MCF 10A (cell line): ENCODE data around the gene HOXA3. TPM values are rescaled to one million over a fixed set of nuclear protein-coding genes. Genes with fewer than 3 reads are reported as not detected.

Experiments
- BruUV-seq: library from RNA; stranded (reverse); fragments of 400-500 nt; replicated peaks from 2 replicates; lab custom pipeline; 2021; lab: Mats Ljungman, UMichigan
- CTCF ChIA-PET: fragments of 300-600 bp; sonication (Branson Sonifier 250); formaldehyde crosslinking; extraction: SDS; loops from one replicate; lab custom pipeline; 2021; ENCODE audit warnings: antibody characterized with exemption, inconsistent platforms; lab: Yijun Ruan, JAX
- POLR2A ChIA-PET: fragments of 300-600, 350-650 bp; sonication (Branson Sonifier 250); formaldehyde crosslinking; extraction: SDS; loops from one replicate; lab custom pipeline; 2020; ENCODE audit warnings: antibody characterized with exemption, inconsistent platforms; lab: Yijun Ruan, JAX
- DNase-seq: peaks from one replicate; pipeline ENCODE4 v3.0.0-alpha.2; 2018; ENCODE audit not compliant: unreplicated experiment
- H3K27ac Mint-ChIP-seq: one replicate; pipeline ENCODE4 v1.8.0; 2022; ENCODE audit warnings: mild to moderate bottlenecking, low read depth, mixed read lengths; ENCODE audit not compliant: unreplicated experiment
- H3K27me3 Mint-ChIP-seq: one replicate; pipeline ENCODE4 v1.8.0; 2022; ENCODE audit warnings: mixed read lengths; ENCODE audit not compliant: insufficient read depth, unreplicated experiment
- H3K36me3 Mint-ChIP-seq: one replicate; pipeline ENCODE4 v1.8.0; 2022; ENCODE audit warnings: mild to moderate bottlenecking, moderate library complexity, mixed read lengths; ENCODE audit not compliant: insufficient read depth, unreplicated experiment
- H3K4me1 Mint-ChIP-seq: one replicate; pipeline ENCODE4 v1.8.0; 2022; ENCODE audit warnings: mixed read lengths; ENCODE audit not compliant: insufficient read depth, unreplicated experiment
- H3K4me3 Mint-ChIP-seq: one replicate; pipeline ENCODE4 v1.8.0; 2022; ENCODE audit warnings: mild to moderate bottlenecking, moderate library complexity, mixed read lengths; ENCODE audit not compliant: unreplicated experiment
- H3K9me3 Mint-ChIP-seq: one replicate; pipeline ENCODE4 v1.8.0; 2022; ENCODE audit warnings: mixed read lengths; ENCODE audit not compliant: unreplicated experiment
- intact Hi-C: fragments of 100-400 bp; cut with micrococcal nuclease; formaldehyde crosslinking; loops from 2 replicates; pipeline ENCODE4 v1.14.1; 2022
- total RNA-seq: library from RNA; stranded (reverse); gene quantifications from 2 replicates; pipeline ENCODE4 v1.2.3, GENCODE V29; 2022
- TF ChIP-seq, protein P1 (sequence below): fragments of 200-600 bp; IDR thresholded peaks from one replicate; pipeline ENCODE4 v1.8.0; 2022; ENCODE audit warnings: antibody characterized with exemption, mild to moderate bottlenecking; ENCODE audit not compliant: unreplicated experiment

HOXA3 gene
- total RNA-seq, 1 experiment from 2014 or later, result 8.2 TPM

- Mint-ChIP-seq H3K9me3 (no peaks in the 10 kb centered on the region), H3K4me3 (peak overlapping the region; percentile 94), H3K4me1 (peaks cover 15% of the 10 kb centered on the region), H3K27ac (peak overlapping the region; percentile 98), H3K36me3 (peaks cover 31% of the 10 kb centered on the region), H3K27me3 (no peaks in the 10 kb centered on the region)
- TF ChIP-seq, protein P1, sequence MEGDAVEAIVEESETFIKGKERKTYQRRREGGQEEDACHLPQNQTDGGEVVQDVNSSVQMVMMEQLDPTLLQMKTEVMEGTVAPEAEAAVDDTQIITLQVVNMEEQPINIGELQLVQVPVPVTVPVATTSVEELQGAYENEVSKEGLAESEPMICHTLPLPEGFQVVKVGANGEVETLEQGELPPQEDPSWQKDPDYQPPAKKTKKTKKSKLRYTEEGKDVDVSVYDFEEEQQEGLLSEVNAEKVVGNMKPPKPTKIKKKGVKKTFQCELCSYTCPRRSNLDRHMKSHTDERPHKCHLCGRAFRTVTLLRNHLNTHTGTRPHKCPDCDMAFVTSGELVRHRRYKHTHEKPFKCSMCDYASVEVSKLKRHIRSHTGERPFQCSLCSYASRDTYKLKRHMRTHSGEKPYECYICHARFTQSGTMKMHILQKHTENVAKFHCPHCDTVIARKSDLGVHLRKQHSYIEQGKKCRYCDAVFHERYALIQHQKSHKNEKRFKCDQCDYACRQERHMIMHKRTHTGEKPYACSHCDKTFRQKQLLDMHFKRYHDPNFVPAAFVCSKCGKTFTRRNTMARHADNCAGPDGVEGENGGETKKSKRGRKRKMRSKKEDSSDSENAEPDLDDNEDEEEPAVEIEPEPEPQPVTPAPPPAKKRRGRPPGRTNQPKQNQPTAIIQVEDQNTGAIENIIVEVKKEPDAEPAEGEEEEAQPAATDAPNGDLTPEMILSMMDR, result no peak
- DNase-seq, result peak; percentile 33
- TSS peak; percentile 54 for BruUV-seq
- ChIA-PET CTCF (interaction anchor here (1.0 to 4.2 kb wide), 8 partner anchors 11 to 266 kb away, joined by 3 to 19 read pairs (median 5); no protein-coding TSS in a partner anchor), POLR2A (interaction anchor here (0.6 to 15.3 kb wide), 15 partner anchors 8 to 272 kb away, joined by 3 to 485 read pairs (median 12); partner anchors contain the start of genes HOXA1, HOXA5, HOXA9 and SKAP2)
- intact Hi-C loops, result no loop called here
Observed at GRCh38 chr7:27122077-27122910, 30.1 kb downstream of the HOXA3 start.

DNA sequence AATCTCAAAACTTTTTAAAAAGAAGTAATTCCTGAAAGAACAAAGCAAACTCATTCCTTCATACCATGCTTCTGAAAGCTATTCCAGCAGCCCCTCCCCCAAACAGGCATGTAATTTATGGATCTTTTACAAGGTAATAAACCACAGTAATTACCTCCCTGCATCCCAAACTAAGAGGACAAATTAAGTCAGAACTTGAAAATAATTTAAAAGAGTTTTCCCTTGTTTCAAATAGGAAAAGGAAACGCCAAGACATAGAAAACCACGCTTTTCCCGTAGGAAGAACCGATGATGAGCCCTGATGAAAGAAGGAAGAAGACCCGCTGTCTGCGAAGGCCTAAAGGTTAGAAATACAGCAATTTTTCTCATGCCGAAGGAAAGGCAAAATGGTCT lies 30.7 kb downstream of the HOXA3 start:
- BruUV-seq, result no TSS peak
- Mint-ChIP-seq H3K4me3 (peak overlapping the region; percentile 94), H3K9me3 (no peaks in the 10 kb centered on the region), H3K36me3 (peaks cover 31% of the 10 kb centered on the region), H3K4me1 (peaks cover 15% of the 10 kb centered on the region), H3K27ac (peak overlapping the region; percentile 98), H3K27me3 (no peaks in the 10 kb centered on the region)
- intact Hi-C loops, result no loop called here
- no peak for DNase-seq
- ChIA-PET CTCF (interaction anchor here (1.0 to 4.2 kb wide), 8 partner anchors 11 to 268 kb away, joined by 3 to 19 read pairs (median 5); no protein-coding TSS in a partner anchor), POLR2A (interaction anchor here (0.7 to 15.3 kb wide), 11 partner anchors 9 to 271 kb away, joined by 3 to 485 read pairs (median 30); partner anchors contain the start of genes HOXA1, HOXA5, HOXA9 and SKAP2)
- TF ChIP-seq, protein P1, result no peak

DNA sequence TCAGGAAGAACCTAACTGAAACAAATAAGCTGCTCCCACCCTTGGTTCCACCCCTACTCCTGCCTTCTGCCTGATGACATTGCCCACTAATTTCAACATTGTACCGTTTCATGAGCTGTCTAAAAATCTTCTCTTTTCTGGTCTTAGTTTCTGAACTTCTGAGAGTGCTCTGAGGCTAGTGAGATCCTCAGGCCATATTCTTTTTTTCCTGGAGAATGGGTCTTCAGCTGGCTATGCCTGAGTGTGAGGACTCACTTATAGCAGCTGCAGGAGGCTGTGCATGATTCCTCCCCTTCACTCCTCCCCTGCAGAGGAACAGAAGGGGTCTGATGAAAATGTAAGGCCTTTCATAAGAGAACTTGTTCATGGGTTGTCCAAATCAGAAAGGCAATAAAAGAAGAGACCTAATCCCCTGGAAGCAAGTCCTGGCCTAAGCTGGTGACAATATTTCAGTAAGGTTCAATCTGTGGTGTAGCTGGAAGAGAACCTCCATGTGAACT lies 32.9 kb downstream of the HOXA3 start:
- POLR2A ChIA-PET, result interaction anchor here (0.6 to 15.3 kb wide), 7 partner anchors 12 to 263 kb away, joined by 3 to 485 read pairs (median 129); partner anchors contain the start of genes HOXA1, HOXA5 and SKAP2
- no TSS peak for BruUV-seq
- intact Hi-C loops, result no loop called here

More for the DNA sequence above, 32.9 kb downstream of the HOXA3 start:
- Mint-ChIP-seq H3K4me1 (peaks cover 24% of the 10 kb centered on the region), H3K36me3 (peaks cover 32% of the 10 kb centered on the region), H3K27me3 (no peaks in the 10 kb centered on the region), H3K4me3 (peak overlapping the region; percentile 14), H3K9me3 (no peaks in the 10 kb centered on the region), H3K27ac (no peak overlapping the region)
- no peak for DNase-seq
- TF ChIP-seq, protein P1, result no peak
- CTCF ChIA-PET, result interaction anchor here (0.6 to 4.2 kb wide), 11 partner anchors 10 to 266 kb away, joined by 3 to 19 read pairs (median 8); partner anchors contain the start of gene HOXA5
